Suppressor macrophage treated with lipopolysaccharide for 4 hours (primary cell): ENCODE data around the gene ZDHHC24.
A peak's percentile ranks its signal among the peaks of the same experiment; 100 is the strongest.
"Not testable (repeated sequence)": the region's sequence is repeated elsewhere in the genome, so short reads cannot be mapped to it uniquely, and the experiment has no call there.

Experiments used
- DNase-seq: peaks from one replicate; pipeline ENCODE4 v3.0.0-alpha.2; 2020

ZDHHC24 gene

DNA sequence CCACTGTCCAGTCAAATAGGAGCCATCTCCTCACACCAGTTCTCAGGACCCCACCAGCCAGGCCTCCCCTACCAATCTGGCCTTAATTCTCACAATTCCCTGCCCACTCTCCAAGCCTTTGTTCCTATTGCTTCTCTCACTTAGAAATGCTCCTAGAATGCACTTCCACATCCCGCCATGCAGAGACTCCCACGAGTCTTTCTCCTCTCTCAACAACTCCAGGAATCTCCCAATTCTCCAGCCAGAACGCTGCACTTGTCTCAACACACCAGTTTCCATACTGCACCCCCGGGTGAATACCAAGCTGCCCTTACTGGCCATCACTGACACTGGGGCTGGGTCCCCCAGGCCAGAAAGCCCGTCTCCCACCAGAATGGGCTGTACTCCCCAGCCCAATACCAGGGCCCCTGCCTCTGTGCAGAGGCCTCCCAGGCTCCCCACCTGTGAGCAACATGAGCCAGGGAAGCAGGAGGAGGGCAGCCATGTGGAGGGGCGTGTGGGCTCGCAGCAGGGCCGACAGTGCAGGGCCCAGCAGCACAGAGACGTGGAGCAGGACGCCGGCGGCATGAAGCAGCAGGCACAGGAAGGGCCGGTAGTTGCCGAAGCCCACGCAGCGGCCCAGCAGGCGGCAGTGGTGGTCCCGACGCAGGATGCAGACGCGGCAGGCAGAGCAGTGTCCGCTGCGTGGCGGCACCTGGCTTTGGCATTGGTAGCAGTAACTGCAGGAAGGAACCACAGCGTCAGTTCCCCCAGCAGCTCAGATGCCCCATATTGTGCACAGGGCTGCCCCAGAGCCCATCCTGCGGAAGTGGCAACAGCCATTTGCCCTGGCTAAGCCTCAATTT lies 2.4 kb downstream of the ZDHHC24 start:
- DNase-seq = peak; percentile 28

GRCh38 chr11:66542362-66542761 lies 3.5 kb downstream of the ZDHHC24 start:
- peak; percentile 30 for DNase-seq

DNA sequence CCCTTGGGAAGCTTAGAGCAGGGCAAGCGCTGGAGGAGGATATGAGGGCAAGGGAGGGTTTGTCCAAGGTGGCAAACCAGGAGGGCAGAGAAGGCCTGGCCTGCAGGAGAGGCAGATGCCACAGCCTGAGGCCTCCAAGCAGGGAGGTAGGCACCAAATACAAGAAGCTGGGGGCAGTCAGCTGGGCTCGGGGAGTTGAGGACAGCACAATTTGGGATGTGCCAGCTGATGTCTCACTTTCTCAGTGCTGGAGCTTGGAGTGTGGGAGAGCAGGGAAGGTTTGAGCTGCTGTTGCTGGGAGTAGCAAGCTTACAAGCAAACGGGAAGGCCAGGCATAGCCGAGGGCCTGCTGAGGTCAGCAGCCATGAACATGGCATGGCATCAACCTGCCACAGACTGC lies 4.0 kb downstream of the ZDHHC24 start:
- no peak for DNase-seq

- DNase-seq = not testable (repeated sequence)
Measured at GRCh38 chr11:66540598-66540997, 5.2 kb downstream of the ZDHHC24 start.

DNA sequence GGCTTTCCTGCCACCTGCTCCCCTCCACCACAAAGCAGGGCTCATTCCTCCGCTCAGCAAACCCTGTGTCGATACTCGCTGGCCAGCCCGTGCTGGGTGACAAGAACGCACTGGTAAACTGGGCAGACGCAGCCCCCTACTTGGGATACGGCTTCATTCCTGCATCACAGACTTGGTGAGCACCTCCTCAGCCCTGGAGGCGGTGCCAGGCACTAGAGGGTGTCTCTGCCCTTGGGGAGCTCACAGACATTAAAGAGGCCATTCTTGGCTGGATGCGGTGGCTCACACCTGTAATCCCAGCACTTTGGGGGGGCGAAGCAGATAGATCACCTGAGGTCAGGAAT lies 6.0 kb downstream of the ZDHHC24 start:
- DNase-seq = no peak

DNA sequence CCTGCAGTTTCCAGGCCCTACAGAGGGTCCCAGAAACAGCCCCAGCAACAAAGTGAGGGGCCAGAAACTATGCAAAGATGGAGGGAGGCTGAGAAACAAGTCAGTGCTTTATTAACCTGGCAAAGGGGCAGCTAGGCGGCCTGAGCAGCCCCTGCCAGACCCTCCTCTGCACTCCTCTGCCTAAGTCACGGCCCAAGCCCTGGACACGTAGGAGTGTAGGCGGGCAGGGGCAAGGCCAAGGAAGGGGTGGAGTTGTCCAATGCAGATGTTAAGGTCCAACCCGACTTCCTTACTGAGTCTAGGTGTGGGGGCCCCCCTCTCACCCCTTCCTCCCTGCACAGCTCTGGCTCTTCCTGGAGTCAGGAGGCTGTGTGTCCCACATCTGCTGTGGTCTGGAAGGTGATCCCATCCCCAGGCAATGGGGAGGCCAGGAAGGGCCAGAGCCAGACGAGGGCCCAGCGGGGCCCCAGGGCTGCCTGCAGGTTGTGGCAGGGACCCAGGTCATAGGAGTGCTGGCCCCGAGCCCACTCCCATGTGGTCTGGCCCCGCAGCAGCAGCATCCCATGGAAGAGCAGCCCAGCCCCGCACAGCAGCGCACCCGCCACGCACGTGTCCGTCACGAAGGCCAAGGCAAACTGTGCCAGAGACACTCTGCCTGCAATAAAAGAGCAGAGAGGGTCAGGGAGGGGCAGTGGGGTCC lies 6.5 kb downstream of the ZDHHC24 start:
- DNase-seq = no peak

GRCh38 chr11:66532784-66533183 lies 13.1 kb downstream of the ZDHHC24 start:
- DNase-seq = no peak

DNA sequence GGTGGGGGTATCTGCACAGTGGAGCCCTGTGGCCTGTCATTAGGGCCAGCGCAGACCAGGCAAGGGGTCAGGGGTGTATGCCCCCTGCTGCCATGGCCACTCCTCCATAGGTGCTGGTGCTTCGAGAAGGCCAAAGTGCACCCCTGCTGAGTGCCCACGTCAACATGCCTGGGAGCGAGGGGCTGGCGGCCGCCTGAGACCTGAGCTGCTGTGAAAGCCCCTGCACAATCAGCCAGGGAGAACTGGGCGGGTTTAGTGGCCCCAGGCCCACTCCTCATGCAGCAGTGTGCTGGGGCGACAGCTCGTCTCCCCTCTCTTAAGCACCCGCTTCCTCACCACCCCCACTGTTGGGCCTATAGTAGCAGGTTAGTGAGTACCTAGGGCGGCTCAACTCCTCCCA lies 14.0 kb downstream of the ZDHHC24 start:
- no peak for DNase-seq

DNA sequence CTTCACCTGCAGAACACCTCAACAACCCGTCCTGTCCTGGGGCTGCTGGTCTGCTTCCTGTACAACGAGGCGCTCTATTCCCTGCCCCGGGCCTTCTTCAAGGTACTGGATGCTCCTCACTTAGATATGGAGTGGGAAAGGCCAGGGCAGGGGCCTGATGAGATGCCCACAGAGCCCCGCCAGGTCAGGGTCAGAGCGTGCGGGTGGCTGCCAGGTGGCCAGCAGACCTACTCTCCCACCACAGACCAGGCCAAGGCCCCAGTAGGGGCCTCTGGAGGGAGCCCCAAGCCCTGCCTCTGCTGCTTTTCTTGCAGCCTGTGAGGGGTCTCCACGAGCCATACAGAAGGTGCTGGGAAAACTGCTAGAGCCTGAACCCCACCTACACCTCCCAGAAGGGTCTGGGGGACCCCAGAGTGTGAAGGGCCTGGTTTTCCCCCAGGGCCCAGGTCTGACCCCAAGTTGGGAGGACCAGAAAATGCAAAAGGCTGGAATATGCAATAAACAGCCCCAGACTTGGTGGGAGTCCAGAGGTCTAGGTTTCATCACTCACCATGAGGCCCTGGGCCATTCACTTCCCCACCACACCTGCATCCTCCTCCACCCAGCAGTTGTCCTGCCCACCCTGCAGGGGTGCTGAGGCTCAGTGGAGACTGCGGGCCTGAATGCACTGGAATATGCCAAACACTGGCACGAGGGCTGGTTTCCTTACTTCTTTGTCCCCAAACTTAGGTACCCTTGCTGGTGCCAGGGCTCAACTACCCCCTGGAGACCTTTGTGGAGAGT lies 14.7 kb downstream of the ZDHHC24 start:
- DNase-seq = no peak

- DNase-seq = no peak
Measured at GRCh38 chr11:66529655-66530054, 16.2 kb downstream of the ZDHHC24 start.

DNA sequence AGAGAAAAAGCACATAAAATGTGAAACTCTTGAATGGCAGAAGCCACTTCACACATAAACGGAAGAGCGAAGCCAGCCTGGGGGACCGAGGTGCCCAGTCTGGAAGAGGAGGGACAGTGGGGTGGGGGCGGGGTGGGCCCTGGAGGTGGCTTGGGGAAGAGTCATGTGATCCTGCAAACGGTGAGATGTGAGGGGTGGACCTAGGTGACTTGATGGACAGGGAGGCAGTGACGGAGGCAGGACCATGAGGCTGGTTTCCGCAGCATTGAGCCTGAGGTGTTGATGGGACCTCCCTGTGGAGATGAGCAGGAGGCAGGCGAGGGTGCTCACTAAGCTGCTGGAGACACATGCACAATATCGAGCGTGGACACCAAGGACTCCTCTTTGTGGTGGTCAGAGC lies 16.8 kb downstream of the ZDHHC24 start:
- DNase-seq = no peak

DNA sequence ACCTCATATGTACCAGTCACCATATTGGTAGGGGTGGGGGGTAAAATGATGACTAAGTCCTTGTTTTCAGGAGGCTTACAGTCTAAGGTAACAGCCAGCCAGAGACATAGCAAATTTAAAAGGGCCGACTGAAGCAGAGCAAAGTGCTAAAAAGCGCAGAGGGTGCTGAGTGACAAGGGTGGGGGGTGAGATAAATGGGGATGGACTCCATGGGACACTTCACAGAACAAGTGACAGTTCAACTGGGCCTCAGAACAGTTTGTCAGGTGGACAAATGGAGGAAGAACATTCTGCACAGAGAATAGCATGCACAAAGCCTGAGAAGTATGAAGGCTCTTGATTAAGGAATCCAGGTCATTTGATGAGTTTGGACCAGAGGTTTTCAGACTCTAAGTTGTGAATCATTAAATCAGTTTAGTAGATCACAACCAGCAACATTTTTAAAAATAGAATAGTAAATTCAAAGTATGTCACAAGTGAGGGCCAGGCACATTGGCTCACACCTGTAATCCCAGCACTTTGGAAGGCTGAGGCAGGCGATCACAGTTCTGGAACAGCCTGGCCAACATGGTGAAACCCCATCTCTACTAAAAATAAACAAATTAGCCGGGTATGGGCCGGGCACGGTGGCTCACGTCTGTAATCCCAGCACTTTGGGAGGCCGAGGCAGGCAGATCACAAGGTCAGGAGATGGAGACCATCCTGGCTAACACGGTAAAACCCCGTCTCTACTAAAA lies 21.4 kb downstream of the ZDHHC24 start:
- DNase-seq = no peak

GRCh38 chr11:66523611-66524010 lies 22.2 kb downstream of the ZDHHC24 start:
- no peak for DNase-seq

GRCh38 chr11:66510990-66511339 lies 34.9 kb downstream of the ZDHHC24 start:
- no peak for DNase-seq

GRCh38 chr11:66510271-66510989 lies 35.4 kb downstream of the ZDHHC24 start, which contains the start of gene BBS1:
Gene BBS1 (plus strand): TSS chr11:66510635. CDS start chr11:66510660, 25 bp downstream.
- DNase-seq = peak; percentile 84

DNA sequence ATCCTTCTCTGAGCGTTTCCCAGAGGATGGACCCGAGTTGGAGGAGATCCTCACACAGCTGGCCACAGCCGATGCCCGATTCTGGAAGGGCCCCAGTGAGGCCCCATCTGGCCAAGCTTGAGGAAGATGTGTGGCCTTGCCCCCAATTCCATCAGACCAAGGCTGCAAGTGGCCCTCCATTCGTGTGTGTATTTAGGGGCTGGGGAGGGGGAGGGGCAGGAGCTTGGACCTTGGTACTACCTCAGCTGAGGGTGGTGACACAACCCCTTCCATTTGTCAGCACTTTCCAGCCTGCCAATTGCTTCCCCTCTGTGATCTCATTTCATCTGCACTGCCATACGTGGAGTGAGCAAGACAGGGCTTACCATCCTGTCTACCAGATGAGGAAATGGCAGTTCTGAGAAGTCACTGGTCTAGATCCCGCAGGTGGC lies 36.7 kb downstream of the ZDHHC24 start:
- DNase-seq = peak; percentile 35

DNA sequence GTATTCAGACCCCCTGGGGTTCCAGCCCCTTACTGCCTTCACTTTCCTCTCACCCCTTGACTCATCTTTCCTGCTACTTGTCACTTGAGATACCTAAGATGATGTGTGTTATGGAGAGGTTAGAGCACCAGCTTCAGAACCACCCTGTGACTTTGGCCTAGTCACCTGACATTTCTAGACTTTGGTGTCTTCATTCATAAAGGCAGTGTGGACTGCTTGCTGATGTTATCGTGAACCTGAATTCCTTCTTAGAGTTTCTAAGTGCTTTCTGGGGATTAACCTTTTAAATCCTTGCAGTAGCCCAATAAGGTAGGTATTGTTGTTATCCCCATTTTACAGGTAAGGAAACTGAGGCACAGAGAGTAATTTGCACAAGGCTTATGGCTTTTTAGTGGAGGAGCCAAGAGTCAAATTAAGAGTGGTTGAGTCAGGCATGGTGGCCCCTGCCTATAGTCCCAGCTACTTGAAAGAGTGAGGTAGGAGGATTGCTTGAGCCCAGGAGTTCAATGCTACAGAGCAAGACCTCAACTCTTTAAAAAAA lies 40.5 kb downstream of the ZDHHC24 start:
- no peak for DNase-seq

DNA sequence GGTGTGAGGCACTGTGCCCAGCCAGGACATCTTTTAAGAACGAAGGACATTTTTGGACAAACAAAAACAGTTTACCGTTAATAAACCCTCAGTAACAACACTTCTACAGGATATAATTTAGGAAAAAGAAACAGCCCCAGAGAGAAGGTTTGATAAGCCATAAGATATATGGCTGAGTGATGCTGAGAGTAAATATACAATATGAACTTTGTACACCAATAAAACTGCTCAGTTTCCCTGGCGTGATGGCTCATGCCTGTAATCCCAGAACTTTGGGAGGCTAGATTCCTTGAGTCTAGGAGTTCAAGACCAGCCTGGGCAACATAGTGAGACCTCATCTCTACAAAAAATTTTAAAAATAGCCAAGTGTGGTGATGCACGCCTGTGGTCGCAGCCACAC lies 47.3 kb downstream of the ZDHHC24 start:
- no peak for DNase-seq

DNA sequence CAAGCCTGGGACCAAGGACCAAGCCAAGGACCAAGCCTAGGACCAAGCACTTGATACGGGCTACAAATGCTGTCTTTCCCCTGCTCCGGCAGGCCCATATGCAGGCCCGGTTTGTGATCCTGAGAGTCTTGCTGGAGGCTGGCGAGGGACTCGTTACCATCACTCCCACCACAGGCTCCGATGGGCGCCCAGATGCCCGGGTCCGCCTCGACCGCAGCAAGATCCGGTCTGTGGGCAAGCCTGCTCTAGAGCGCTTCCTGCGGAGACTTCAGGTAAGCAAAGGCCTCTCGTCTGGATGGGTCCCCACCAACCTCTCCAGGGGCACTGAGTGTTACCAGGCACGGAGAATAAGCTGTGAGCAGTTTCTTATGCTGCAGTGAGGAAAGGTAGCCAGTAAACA lies 48.6 kb downstream of the ZDHHC24 start:
- no peak for DNase-seq

- DNase-seq = no peak
Measured at GRCh38 chr11:66495401-66495854, 50.4 kb downstream of the ZDHHC24 start.

GRCh38 chr11:66494935-66495334 lies 50.9 kb downstream of the ZDHHC24 start:
- no peak for DNase-seq

DNA sequence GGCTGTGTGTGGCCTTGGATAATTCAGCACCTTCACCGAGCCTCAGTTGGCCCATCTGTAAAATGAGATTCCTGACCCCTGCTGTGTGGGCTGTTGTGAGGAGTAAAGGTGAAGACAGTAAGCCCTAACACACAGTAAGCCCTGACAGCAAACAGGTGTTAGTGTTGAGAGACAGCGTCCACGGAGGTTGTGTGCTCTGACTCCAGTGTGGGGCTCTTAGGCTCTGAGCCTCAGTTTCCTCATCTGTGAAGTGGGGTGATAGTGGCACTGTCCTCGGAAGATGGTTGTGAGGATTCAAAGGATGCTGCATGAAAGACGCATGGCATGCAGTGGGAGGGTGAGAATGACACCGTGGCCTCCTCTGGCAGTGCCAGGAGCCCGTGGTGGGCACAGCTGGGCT lies 51.4 kb downstream of the ZDHHC24 start:
- DNase-seq = no peak
